ENCODE data around the gene IHH.

The IHH gene

GRCh38 chr2:219042157-219042556 is 18.6 kb downstream of the IHH start:
- H3K9me3 ChIP-seq (ENCODE audit: control insufficient read depth, low read length) = no peaks in the 10 kb centered on the region
- H3K27me3 ChIP-seq (replicated peaks; ENCODE audit: control insufficient read depth, insufficient read depth, low read length, poor library complexity, severe bottlenecking) = peaks cover 25% of the 10 kb centered on the region
- no peak overlapping the region for H3K27ac ChIP-seq (ENCODE audit: insufficient read depth, low read length, poor library complexity, severe bottlenecking)
- no peak for DNase-seq
- H3K4me3 ChIP-seq (ENCODE audit: insufficient read depth, low read depth, low read length, poor library complexity, severe bottlenecking) = no peak overlapping the region
- H3K36me3 ChIP-seq (ENCODE audit: control insufficient read depth, insufficient read depth, low read length) = no peaks in the 10 kb centered on the region
- peaks cover 4% of the 10 kb centered on the region for H3K4me1 ChIP-seq (ENCODE audit: control insufficient read depth, insufficient read depth, low read length, poor library complexity, severe bottlenecking)

GRCh38 chr2:219041252-219041651 is 19.5 kb downstream of the IHH start, which contains the start of gene CFAP65:
Gene CFAP65, minus strand, starts transcription at chr2:219041516. Its CDS starts 2,468 bp downstream, at chr2:219039048.
- no peaks in the 10 kb centered on the region for H3K9me3 ChIP-seq (ENCODE audit: control insufficient read depth, low read length)
- peaks cover 4% of the 10 kb centered on the region for H3K4me1 ChIP-seq (ENCODE audit: control insufficient read depth, insufficient read depth, low read length, poor library complexity, severe bottlenecking)
- H3K36me3 ChIP-seq (ENCODE audit: control insufficient read depth, insufficient read depth, low read length) = no peaks in the 10 kb centered on the region
- H3K4me3 ChIP-seq (ENCODE audit: insufficient read depth, low read depth, low read length, poor library complexity, severe bottlenecking) = peak within 1 kb of the TSS; percentile 28
- no peak for DNase-seq
- H3K27ac ChIP-seq (ENCODE audit: insufficient read depth, low read length, poor library complexity, severe bottlenecking) = no peak within 1 kb of the TSS
- peaks cover 25% of the 10 kb centered on the region for H3K27me3 ChIP-seq (replicated peaks; ENCODE audit: control insufficient read depth, insufficient read depth, low read length, poor library complexity, severe bottlenecking)

GRCh38 chr2:219038600-219038999 is 22.1 kb downstream of the IHH start:
- Histone ChIP-seq H3K9me3 (ENCODE audit: control insufficient read depth, low read length) (no peaks in the 10 kb centered on the region), H3K4me3 (ENCODE audit: insufficient read depth, low read depth, low read length, poor library complexity, severe bottlenecking) (no peak overlapping the region), H3K36me3 (ENCODE audit: control insufficient read depth, insufficient read depth, low read length) (no peaks in the 10 kb centered on the region), H3K27me3 (replicated peaks; ENCODE audit: control insufficient read depth, insufficient read depth, low read length, poor library complexity, severe bottlenecking) (peaks cover 25% of the 10 kb centered on the region), H3K4me1 (ENCODE audit: control insufficient read depth, insufficient read depth, low read length, poor library complexity, severe bottlenecking) (peaks cover 4% of the 10 kb centered on the region), H3K27ac (ENCODE audit: insufficient read depth, low read length, poor library complexity, severe bottlenecking) (no peak overlapping the region)
- no peak for DNase-seq

- Histone ChIP-seq H3K9me3 (ENCODE audit: control insufficient read depth, low read length) (no peaks in the 10 kb centered on the region), H3K4me3 (ENCODE audit: insufficient read depth, low read depth, low read length, poor library complexity, severe bottlenecking) (no peak overlapping the region), H3K27me3 (replicated peaks; ENCODE audit: control insufficient read depth, insufficient read depth, low read length, poor library complexity, severe bottlenecking) (peaks cover 22% of the 10 kb centered on the region), H3K36me3 (ENCODE audit: control insufficient read depth, insufficient read depth, low read length) (no peaks in the 10 kb centered on the region), H3K27ac (ENCODE audit: insufficient read depth, low read length, poor library complexity, severe bottlenecking) (no peak overlapping the region), H3K4me1 (ENCODE audit: control insufficient read depth, insufficient read depth, low read length, poor library complexity, severe bottlenecking) (peaks cover 4% of the 10 kb centered on the region)
- no peak for DNase-seq
Observed at GRCh38 chr2:219037783-219038499, 22.8 kb downstream of the IHH start.

- H3K36me3 ChIP-seq (ENCODE audit: control insufficient read depth, insufficient read depth, low read length) = no peaks in the 10 kb centered on the region
- peaks cover 8% of the 10 kb centered on the region for H3K27me3 ChIP-seq (replicated peaks; ENCODE audit: control insufficient read depth, insufficient read depth, low read length, poor library complexity, severe bottlenecking)
- H3K4me1 ChIP-seq (ENCODE audit: control insufficient read depth, insufficient read depth, low read length, poor library complexity, severe bottlenecking) = peaks cover 2% of the 10 kb centered on the region
Observed at GRCh38 chr2:219035942-219036341, 24.8 kb downstream of the IHH start.

GRCh38 chr2:219034823-219035222 is 25.9 kb downstream of the IHH start:
- Histone ChIP-seq H3K9me3 (ENCODE audit: control insufficient read depth, low read length) (no peaks in the 10 kb centered on the region), H3K4me1 (ENCODE audit: control insufficient read depth, insufficient read depth, low read length, poor library complexity, severe bottlenecking) (no peaks in the 10 kb centered on the region), H3K36me3 (ENCODE audit: control insufficient read depth, insufficient read depth, low read length) (no peaks in the 10 kb centered on the region), H3K27me3 (replicated peaks; ENCODE audit: control insufficient read depth, insufficient read depth, low read length, poor library complexity, severe bottlenecking) (no peaks in the 10 kb centered on the region), H3K27ac (ENCODE audit: insufficient read depth, low read length, poor library complexity, severe bottlenecking) (no peak overlapping the region), H3K4me3 (ENCODE audit: insufficient read depth, low read depth, low read length, poor library complexity, severe bottlenecking) (no peak overlapping the region)
- no peak for DNase-seq

More at GRCh38 chr2:219035942-219036341, 24.8 kb downstream of the IHH start:
- H3K27ac ChIP-seq (ENCODE audit: insufficient read depth, low read length, poor library complexity, severe bottlenecking) = no peak overlapping the region
- no peak for DNase-seq
- H3K9me3 ChIP-seq (ENCODE audit: control insufficient read depth, low read length) = no peaks in the 10 kb centered on the region
- no peak overlapping the region for H3K4me3 ChIP-seq (ENCODE audit: insufficient read depth, low read depth, low read length, poor library complexity, severe bottlenecking)

GRCh38 chr2:219032051-219032745 is 28.5 kb downstream of the IHH start:
- H3K27ac ChIP-seq (ENCODE audit: insufficient read depth, low read length, poor library complexity, severe bottlenecking) = no peak overlapping the region
- H3K9me3 ChIP-seq (ENCODE audit: control insufficient read depth, low read length) = no peaks in the 10 kb centered on the region
- no peaks in the 10 kb centered on the region for H3K27me3 ChIP-seq (replicated peaks; ENCODE audit: control insufficient read depth, insufficient read depth, low read length, poor library complexity, severe bottlenecking)
- no peaks in the 10 kb centered on the region for H3K36me3 ChIP-seq (ENCODE audit: control insufficient read depth, insufficient read depth, low read length)
- H3K4me1 ChIP-seq (ENCODE audit: control insufficient read depth, insufficient read depth, low read length, poor library complexity, severe bottlenecking) = no peaks in the 10 kb centered on the region
- no peak for DNase-seq
- H3K4me3 ChIP-seq (ENCODE audit: insufficient read depth, low read depth, low read length, poor library complexity, severe bottlenecking) = no peak overlapping the region

GRCh38 chr2:219031005-219031738 is 29.5 kb downstream of the IHH start:
- Histone ChIP-seq H3K36me3 (ENCODE audit: control insufficient read depth, insufficient read depth, low read length) (no peaks in the 10 kb centered on the region), H3K27me3 (replicated peaks; ENCODE audit: control insufficient read depth, insufficient read depth, low read length, poor library complexity, severe bottlenecking) (no peaks in the 10 kb centered on the region), H3K27ac (ENCODE audit: insufficient read depth, low read length, poor library complexity, severe bottlenecking) (no peak overlapping the region), H3K4me3 (ENCODE audit: insufficient read depth, low read depth, low read length, poor library complexity, severe bottlenecking) (no peak overlapping the region), H3K4me1 (ENCODE audit: control insufficient read depth, insufficient read depth, low read length, poor library complexity, severe bottlenecking) (no peaks in the 10 kb centered on the region), H3K9me3 (ENCODE audit: control insufficient read depth, low read length) (no peaks in the 10 kb centered on the region)
- DNase-seq = no peak

GRCh38 chr2:219030177-219030940 is 30.4 kb downstream of the IHH start:
- H3K27me3 ChIP-seq (replicated peaks; ENCODE audit: control insufficient read depth, insufficient read depth, low read length, poor library complexity, severe bottlenecking) = no peaks in the 10 kb centered on the region
- H3K4me3 ChIP-seq (ENCODE audit: insufficient read depth, low read depth, low read length, poor library complexity, severe bottlenecking) = no peak overlapping the region

More at GRCh38 chr2:219030177-219030940, 30.4 kb downstream of the IHH start:
- no peak overlapping the region for H3K27ac ChIP-seq (ENCODE audit: insufficient read depth, low read length, poor library complexity, severe bottlenecking)
- no peaks in the 10 kb centered on the region for H3K9me3 ChIP-seq (ENCODE audit: control insufficient read depth, low read length)
- no peak for DNase-seq
- no peaks in the 10 kb centered on the region for H3K36me3 ChIP-seq (ENCODE audit: control insufficient read depth, insufficient read depth, low read length)
- H3K4me1 ChIP-seq (ENCODE audit: control insufficient read depth, insufficient read depth, low read length, poor library complexity, severe bottlenecking) = no peaks in the 10 kb centered on the region
